A549 (cell line): ENCODE data around the gene SLC9A9. TPM values are rescaled to one million over a fixed set of nuclear protein-coding genes. Genes with fewer than 3 reads are reported as not detected.

Source experiments
- ATAC-seq, 2 experiments: fragments of 200-7000 bp in 1 of 2; fragments of >200 bp in 1 of 2; cut with Nextera tagmentation in 1 of 2; cut with Tn5 transposase in 1 of 2; 3 replicates each; pipeline versions ENCODE4 v1.8.0 to v1.9.1; 2018 to 2020; ENCODE audit warnings: mild to moderate bottlenecking in 1 of 2, moderate library complexity in 1 of 2
- CTCF ChIA-PET: fragments of 300-600 bp; sonication (Branson Sonifier 250); formaldehyde crosslinking; extraction: SDS; loops from one replicate; lab custom pipeline; 2021; ENCODE audit warnings: antibody characterized with exemption, inconsistent platforms; lab: Yijun Ruan, JAX
- POLR2A ChIA-PET: fragments of 350-600 bp; formaldehyde crosslinking; extraction: SDS; loops from one replicate; lab custom pipeline; 2021; ENCODE audit warnings: antibody characterized with exemption, inconsistent platforms; lab: Yijun Ruan, JAX
- DNase-seq, 2 experiments: peaks; one replicate each; pipeline versions ENCODE4 v3.0.0 to v3.0.0-alpha.2; 2011 to 2016; ENCODE audit warnings: low read depth in 1 of 2, low spot score in 1 of 2
- FAIRE-seq: peaks from 2 replicates; lab custom pipeline; 2011; peaks lifted over from hg19 to GRCh38; lab: Jason Lieb, UNC
- H3K27ac ChIP-seq, 2 experiments: fragments of >200 bp; sonication (Bioruptor Twin); formaldehyde crosslinking; 3 replicates each; pipeline ENCODE4 v1.5.1; 2016 to 2017
- H3K4me1 ChIP-seq: fragments of >200 bp; sonication (Bioruptor Twin); formaldehyde crosslinking; 3 replicates; pipeline ENCODE4 v1.6.1; 2016
- H3K4me2 ChIP-seq: fragments of >200 bp; sonication (Bioruptor Twin); formaldehyde crosslinking; 3 replicates; pipeline ENCODE4 v1.6.1; 2016
- H3K4me3 ChIP-seq: fragments of >200 bp; sonication (Bioruptor Twin); formaldehyde crosslinking; 3 replicates; pipeline ENCODE4 v1.5.1; 2016
- H3K9me3 ChIP-seq: fragments of >200 bp; sonication (Bioruptor Twin); formaldehyde crosslinking; 3 replicates; pipeline ENCODE4 v1.6.1; 2016
- CBX2 ChIP-seq: fragments of 200-600 bp; sonication (generic); IDR thresholded peaks from 2 replicates; pipeline ENCODE4 v1.6.1; 2016; ENCODE audit warnings: low read depth, mild to moderate bottlenecking, borderline replicate concordance
- CBX8 ChIP-seq: fragments of 200-600 bp; sonication (generic); IDR thresholded peaks from 2 replicates; pipeline ENCODE4 v1.6.1; 2016
- CEBPB ChIP-seq, 2 experiments: fragments of >200 bp in 1 of 2; sonication (Bioruptor Twin) in 1 of 2; formaldehyde crosslinking in 1 of 2; IDR thresholded peaks; 2 replicates each; pipeline ENCODE4 v1.6.1; 2012 to 2016
- CHD2 ChIP-seq: fragments of 150-350 bp; IDR thresholded peaks from 2 replicates; pipeline ENCODE4 v1.6.1; 2014; ENCODE audit warnings: low read length; ENCODE audit not compliant: partially characterized antibody
- CHD4 ChIP-seq: fragments of 200-600 bp; sonication (generic); IDR thresholded peaks from 2 replicates; pipeline ENCODE4 v1.6.1; 2016; ENCODE audit warnings: antibody characterized with exemption, mild to moderate bottlenecking, borderline replicate concordance
- CTCF ChIP-seq: fragments of >200 bp; sonication (Bioruptor Twin); formaldehyde crosslinking; IDR thresholded peaks from 3 replicates; pipeline ENCODE4 v1.5.1; 2016
- EHF ChIP-seq: fragments of 250-450 bp; sonication (Bioruptor Pico); IDR thresholded peaks from 2 replicates; pipeline ENCODE4 v1.5.0; 2020; ENCODE audit warnings: mild to moderate bottlenecking
- ELK1 ChIP-seq: fragments of 150-350 bp; IDR thresholded peaks from 2 replicates; pipeline ENCODE4 v1.6.1; 2014; ENCODE audit warnings: low read depth, mild to moderate bottlenecking, low read length
- ESRRA ChIP-seq: fragments of 150-350 bp; IDR thresholded peaks from 2 replicates; pipeline ENCODE4 v1.6.1; 2014; ENCODE audit warnings: mild to moderate bottlenecking, low read length, borderline replicate concordance
- GATA3 ChIP-seq: IDR thresholded peaks from 2 replicates; pipeline ENCODE4 v1.6.1; 2012; ENCODE audit warnings: borderline replicate concordance
- HDAC2 ChIP-seq: fragments of 200-600 bp; sonication (generic); IDR thresholded peaks from 2 replicates; pipeline ENCODE4 v1.6.1; 2016
- HEYL ChIP-seq: fragments of 250-450 bp; sonication (Bioruptor Pico); IDR thresholded peaks from 2 replicates; pipeline ENCODE4 v1.8.0; 2021; ENCODE audit warnings: mild to moderate bottlenecking, moderate library complexity
- HMGXB4 ChIP-seq: fragments of 250-450 bp; sonication (Bioruptor Pico); IDR thresholded peaks from 2 replicates; pipeline ENCODE4 v1.5.0; 2021; ENCODE audit warnings: mild to moderate bottlenecking, moderate library complexity, borderline replicate concordance
- JUNB ChIP-seq: fragments of >200 bp; sonication (Bioruptor Twin); formaldehyde crosslinking; IDR thresholded peaks from 2 replicates; pipeline ENCODE4 v1.6.1; 2016
- KDM1A ChIP-seq: fragments of 200-600 bp; sonication (generic); IDR thresholded peaks from 2 replicates; pipeline ENCODE4 v1.6.1; 2016; ENCODE audit warnings: low read depth, mild to moderate bottlenecking
- KDM5A ChIP-seq: fragments of 200-600 bp; sonication (generic); IDR thresholded peaks from 2 replicates; pipeline ENCODE4 v1.6.1; 2016; ENCODE audit warnings: antibody characterized with exemption, mild to moderate bottlenecking
- MYC ChIP-seq: IDR thresholded peaks from 2 replicates; pipeline ENCODE4 v1.6.1; 2012; ENCODE audit warnings: mild to moderate bottlenecking, inconsistent platforms, low read length, improper control_type of control experiment, borderline replicate concordance
- PBX3 ChIP-seq: IDR thresholded peaks from 2 replicates; pipeline ENCODE4 v1.6.1; 2012
- PHF8 ChIP-seq: fragments of 200-600 bp; sonication (generic); IDR thresholded peaks from 2 replicates; pipeline ENCODE4 v1.6.1; 2016; ENCODE audit warnings: low read depth, mild to moderate bottlenecking, antibody characterized with exemption, moderate library complexity, borderline replicate concordance
- RFX5 ChIP-seq: fragments of 450-650 bp; IDR thresholded peaks from 2 replicates; pipeline ENCODE4 v1.7.1; 2014; ENCODE audit warnings: antibody characterized with exemption, mild to moderate bottlenecking, moderate library complexity
- RNF2 ChIP-seq: fragments of 200-600 bp; sonication (generic); IDR thresholded peaks from 2 replicates; pipeline ENCODE4 v1.6.1; 2016; ENCODE audit warnings: low read depth, mild to moderate bottlenecking, antibody characterized with exemption, moderate library complexity, borderline replicate concordance
- SREBF2 ChIP-seq: fragments of 450-650 bp; IDR thresholded peaks from 2 replicates; pipeline ENCODE4 v1.6.1; 2014; ENCODE audit warnings: mild to moderate bottlenecking, moderate library complexity
- ZFP36 ChIP-seq: fragments of 450-650 bp; IDR thresholded peaks from 2 replicates; pipeline ENCODE4 v1.6.1; 2014; ENCODE audit warnings: borderline replicate concordance; ENCODE audit not compliant: partially characterized antibody
- ZSCAN20 ChIP-seq: fragments of 250-450 bp; sonication (Bioruptor Pico); IDR thresholded peaks from 2 replicates; pipeline ENCODE4 v1.8.0; 2022; ENCODE audit warnings: mild to moderate bottlenecking, moderate library complexity
- WGBS: methylation state at CpG from one replicate; pipeline ENCODE4 v1.1.6; 2017; ENCODE audit errors: missing lambda C conversion rate; 5-methylcytosine and 5-hydroxymethylcytosine counted together
- polyA plus RNA-seq, 4 experiments: library from polyadenylated mRNA; depleted of rRNA in 3 of 4; stranded (reverse); fragments of >200 nt; fragmentation: RNase III in 1 of 4; extraction: RNeasy Plus Mini Kit Qiagen cat#74134 plus additional on column Dnase treatment in 1 of 4; gene quantifications; 2 replicates in 3 of 4; 3 replicates in 1 of 4; pipeline ENCODE4 v1.2.3, GENCODE V29; 2011 to 2017

SLC9A9 gene
- polyA plus RNA-seq, 2 of the 4 experiments (the other 2 are of a cell fraction), result 0.10 to 0.32 TPM

GRCh38 chr3:143247073-143247472 lies 601.2 kb downstream of the SLC9A9 start:
- TF ChIP-seq ESRRA (no peak), RFX5 (no peak), KDM5A (no peak), MYC (no peak), SREBF2 (no peak), HEYL (no peak), JUNB (no peak), GATA3 (no peak)
- no peaks in the 10 kb centered on the region for H3K9me3 ChIP-seq
- H3K4me3 ChIP-seq, result no peak overlapping the region
- 56% methylated on average over 3 of the region's 3 CpGs for WGBS
- FAIRE-seq (no peak), ATAC-seq (no peak), DNase-seq (no peak)
- POLR2A ChIA-PET, result no interaction called here
- H3K4me1 ChIP-seq, result no peaks in the 10 kb centered on the region
- no peak overlapping the region for H3K27ac ChIP-seq
- no peak overlapping the region for H3K4me2 ChIP-seq
- CTCF ChIA-PET, result no interaction called here

- WGBS, result 52% methylated on average over 4 of the region's 4 CpGs
- no peak overlapping the region for H3K4me3 ChIP-seq
- no peak overlapping the region for H3K27ac ChIP-seq
- H3K9me3 ChIP-seq, result no peaks in the 10 kb centered on the region
- no peak for FAIRE-seq
- DNase-seq, result no peak
- no peaks in the 10 kb centered on the region for H3K4me1 ChIP-seq
- H3K4me2 ChIP-seq, result no peak overlapping the region
- no peak for TF ChIP-seq MYC
- no peak for TF ChIP-seq CTCF
- no peak for TF ChIP-seq ZSCAN20
- no peak for TF ChIP-seq HDAC2
- no peak for TF ChIP-seq CHD2
- TF ChIP-seq CEBPB (IDR thresholded peaks at IDR 0.05), result no peak
- no peak for TF ChIP-seq PBX3
- TF ChIP-seq EHF (CRISPR knock-in tag), result no peak
- no peak for TF ChIP-seq KDM1A
- no peak for TF ChIP-seq CBX8
- TF ChIP-seq HMGXB4 (CRISPR knock-in tag), result no peak
- TF ChIP-seq PHF8, result no peak
- ChIA-PET CTCF (no interaction called here), POLR2A (no interaction called here)
- ATAC-seq, result no peak
Observed at GRCh38 chr3:143245692-143246091, 602.6 kb downstream of the SLC9A9 start.

- Histone ChIP-seq H3K4me3 (no peak overlapping the region), H3K4me2 (no peak overlapping the region), H3K9me3 (no peaks in the 10 kb centered on the region), H3K27ac (no peak overlapping the region), H3K4me1 (no peaks in the 10 kb centered on the region)
- TF ChIP-seq CBX2 (no peak), CHD4 (no peak), KDM5A (no peak), ZSCAN20 (no peak), CBX8 (no peak), RNF2 (no peak), ZFP36 (no peak), ELK1 (no peak)
- ATAC-seq (no peak), DNase-seq (no peak), FAIRE-seq (no peak)
- POLR2A ChIA-PET, result no interaction called here
- 62% methylated on average over 9 of the region's 9 CpGs for WGBS
- CTCF ChIA-PET, result interaction anchor here (0.6 kb wide), 1 partner anchor 115 kb away, joined by 3 read pairs; no protein-coding TSS in a partner anchor
Observed at GRCh38 chr3:143244516-143245063, 603.7 kb downstream of the SLC9A9 start.
